Suprapubic skin (tissue), 3 donors: ENCODE measurements around the gene AAR2.

Source experiments
- CTCF ChIP-seq, 2 donors: fragments of 200-600 bp in 1 of 2; fragments of 450-650 bp in 1 of 2; sonication (generic) in 1 of 2; IDR thresholded peaks; one replicate each; pipeline ENCODE4 v1.5.1; 2016 to 2019; ENCODE audit warnings: antibody characterized with exemption in 2 of 2, mild to moderate bottlenecking in 1 of 2, moderate library complexity in 1 of 2
- EP300 ChIP-seq: sonication (generic); formaldehyde crosslinking; IDR thresholded peaks from one replicate; pipeline ENCODE4 v1.6.1; 2017; ENCODE audit warnings: antibody characterized with exemption

GRCh38 chr20:36255445-36255844 lies 19.2 kb downstream of the AAR2 start:
- TF ChIP-seq CTCF (IDR thresholded peaks at IDR 0.05) (no peak), EP300 (no peak)
